GM12891 (cell line): ENCODE data around the gene GJA3.

Experiments used
- PAX5 ChIP-seq: IDR thresholded peaks from 2 replicates; pipeline ENCODE4 v1.6.1; 2011; ENCODE audit warnings: low read length, moderate library complexity, mild to moderate bottlenecking; ENCODE audit not compliant: insufficient read depth, severe bottlenecking
- POLR2A ChIP-seq: IDR thresholded peaks from 2 replicates; pipeline ENCODE4 v1.6.1; 2011; ENCODE audit warnings: low read depth, low read length, control low read depth
- POLR2AphosphoS5 ChIP-seq: IDR thresholded peaks from 2 replicates; pipeline ENCODE4 v1.6.1; 2011; ENCODE audit warnings: low read depth, low read length, control low read depth
- SPI1 ChIP-seq: IDR thresholded peaks from 2 replicates; pipeline ENCODE4 v1.6.1; 2011; ENCODE audit warnings: low read depth, low read length, control low read depth
- TAF1 ChIP-seq: IDR thresholded peaks from 2 replicates; pipeline ENCODE4 v1.6.1; 2011; ENCODE audit warnings: low read depth, low read length, control low read depth

DNA sequence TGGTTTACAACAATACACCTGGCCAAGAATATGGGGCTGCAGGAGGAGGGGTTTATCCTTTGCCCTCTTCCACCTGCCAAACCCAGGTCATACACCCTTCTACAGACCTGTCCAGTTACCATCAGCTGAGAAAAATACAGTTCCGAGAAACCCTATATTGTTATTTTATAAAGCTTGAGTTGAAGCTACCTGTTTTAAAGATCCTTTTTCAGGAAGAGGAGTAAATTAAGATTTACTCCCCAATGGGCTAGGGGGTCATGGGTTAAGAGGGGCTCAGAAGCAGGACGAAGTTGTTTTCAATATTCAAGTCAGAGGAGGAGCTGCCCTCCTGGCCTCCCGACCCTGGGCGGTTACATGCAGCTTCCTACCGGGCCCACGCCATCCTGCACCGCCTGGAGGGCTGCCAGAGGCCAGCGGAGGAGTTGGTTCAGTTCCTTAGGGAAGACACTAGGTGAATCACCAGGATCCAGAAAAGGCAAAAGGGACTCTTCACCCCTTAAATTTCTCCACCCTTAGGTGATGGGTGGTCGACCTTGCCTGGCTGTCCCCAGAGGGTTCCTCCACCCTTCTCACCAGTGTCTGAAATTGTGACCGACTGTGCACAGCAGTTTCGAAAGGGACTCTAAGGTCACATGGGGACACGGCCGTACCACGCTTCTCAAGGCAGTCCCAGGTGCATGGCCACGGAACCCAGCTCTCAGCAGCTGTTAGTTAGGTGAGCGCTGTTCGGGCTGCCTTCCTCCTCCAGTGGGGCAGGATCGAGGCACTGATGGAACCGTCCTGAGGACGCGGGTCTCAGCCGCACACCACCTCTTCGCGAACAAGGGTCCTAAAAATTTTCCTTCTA lies 30.7 kb upstream of the GJA3 start:
- TF ChIP-seq POLR2AphosphoS5 (no peak), POLR2A (no peak), TAF1 (no peak), SPI1 (no peak), PAX5 (no peak)
